DOHH2 (cell line): ENCODE measurements around the gene TFIP11.

Experiments
- H3F3A ChIP-seq: fragments of 200-600 bp; sonication (generic), shearing (Covaris generic); 2 replicates; pipeline ENCODE4 v1.6.0; 2016; ENCODE audit warnings: antibody characterized with exemption, mild to moderate bottlenecking; ENCODE audit not compliant: control insufficient read depth, insufficient read depth
- H3K27ac ChIP-seq: fragments of 200-600 bp; sonication (generic); 2 replicates; pipeline ENCODE4 v1.5.1; 2014; ENCODE audit warnings: low read depth, mild to moderate bottlenecking, low read length, moderate library complexity
- H3K27me3 ChIP-seq: fragments of 200-600 bp; sonication (generic); 2 replicates; pipeline ENCODE4 v1.6.1; 2014; ENCODE audit warnings: mild to moderate bottlenecking, low read length, mixed read lengths; ENCODE audit not compliant: control insufficient read depth
- H3K36me3 ChIP-seq: fragments of 200-600 bp; sonication (generic); 2 replicates; pipeline ENCODE4 v1.6.1; 2014; ENCODE audit warnings: mild to moderate bottlenecking, low read length, moderate library complexity, mixed read lengths; ENCODE audit not compliant: control insufficient read depth
- H3K4me1 ChIP-seq: fragments of 200-600 bp; sonication (generic); 2 replicates; pipeline ENCODE4 v1.6.1; 2014; ENCODE audit warnings: mild to moderate bottlenecking, low read length, mixed read lengths; ENCODE audit not compliant: control insufficient read depth
- H3K4me2 ChIP-seq: fragments of 200-600 bp; sonication (generic); 2 replicates; pipeline ENCODE4 v1.6.0; 2014; ENCODE audit warnings: mild to moderate bottlenecking, low read length, moderate library complexity
- H3K4me3 ChIP-seq: fragments of 200-600 bp; sonication (generic); 2 replicates; pipeline ENCODE4 v1.5.1; 2014; ENCODE audit warnings: mild to moderate bottlenecking, low read length, mixed read lengths
- H3K79me2 ChIP-seq: fragments of 200-600 bp; sonication (generic); 2 replicates; pipeline ENCODE4 v1.6.1; 2014; ENCODE audit warnings: mild to moderate bottlenecking, low read length, mixed read lengths; ENCODE audit not compliant: control insufficient read depth
- H3K9me2 ChIP-seq: fragments of 200-600 bp; sonication (generic); replicated peaks from 2 replicates; pipeline ENCODE4 v1.6.1; 2014; ENCODE audit warnings: mild to moderate bottlenecking, low read length, mixed read lengths; ENCODE audit not compliant: control insufficient read depth
- H3K9me3 ChIP-seq: fragments of 200-600 bp; sonication (generic); 2 replicates; pipeline ENCODE4 v1.6.1; 2014; ENCODE audit warnings: antibody characterized with exemption, low read length, mixed read lengths; ENCODE audit not compliant: control insufficient read depth, insufficient read depth
- H4K20me1 ChIP-seq: fragments of 200-600 bp; sonication (generic); 2 replicates; pipeline ENCODE4 v1.6.0; 2014; ENCODE audit warnings: low read depth, mild to moderate bottlenecking, antibody characterized with exemption, low read length, moderate library complexity; ENCODE audit not compliant: control insufficient read depth, insufficient read depth
- CTCF ChIP-seq: fragments of 200-600 bp; sonication (generic); IDR thresholded peaks from one replicate; pipeline ENCODE4 v1.5.1; 2014; ENCODE audit warnings: antibody characterized with exemption, mild to moderate bottlenecking, low read depth, low read length; ENCODE audit not compliant: poor library complexity, severe bottlenecking
- EZH2phosphoT487 ChIP-seq: fragments of 200-600 bp; sonication (generic); IDR thresholded peaks from 2 replicates; pipeline ENCODE4 v1.6.1; 2017; ENCODE audit warnings: borderline replicate concordance, mild to moderate bottlenecking, antibody characterized with exemption, low read length, moderate library complexity, mixed read lengths

TFIP11 gene

GRCh38 chr22:26545385-26545784 is 33.1 kb upstream of the TFIP11 start:
- H3K79me2 ChIP-seq = peaks cover 93% of the 10 kb centered on the region
- TF ChIP-seq EZH2phosphoT487 = no peak
- TF ChIP-seq CTCF = no peak
- H3K4me2 ChIP-seq = peak overlapping the region; percentile 36; the same call in 1 of the 2 replicates
- H3K4me1 ChIP-seq = peaks cover 91% of the 10 kb centered on the region
- no peaks in the 10 kb centered on the region for H3K9me2 ChIP-seq
- H3K9me3 ChIP-seq = no peaks in the 10 kb centered on the region
- no peak overlapping the region for H3K4me3 ChIP-seq
- H3F3A ChIP-seq = peaks cover 5% of the 10 kb centered on the region; the same call in 1 of the 2 replicates
- no peak overlapping the region for H3K27ac ChIP-seq
- H3K36me3 ChIP-seq = peaks cover 74% of the 10 kb centered on the region
- H4K20me1 ChIP-seq = no peaks in the 10 kb centered on the region
- no peaks in the 10 kb centered on the region for H3K27me3 ChIP-seq

- peaks cover 8% of the 10 kb centered on the region; the same call in 1 of the 2 replicates for H3F3A ChIP-seq
- peak overlapping the region; percentile 53 for H3K4me2 ChIP-seq
- no peak overlapping the region for H3K4me3 ChIP-seq
- peaks cover 97% of the 10 kb centered on the region for H3K79me2 ChIP-seq
- no peaks in the 10 kb centered on the region for H3K9me2 ChIP-seq
- no peaks in the 10 kb centered on the region for H3K27me3 ChIP-seq
- H3K9me3 ChIP-seq = no peaks in the 10 kb centered on the region
- H3K4me1 ChIP-seq = peaks cover 95% of the 10 kb centered on the region
- H3K27ac ChIP-seq = peak overlapping the region; percentile 75
- H3K36me3 ChIP-seq = peaks cover 83% of the 10 kb centered on the region
- TF ChIP-seq CTCF (no peak), EZH2phosphoT487 (no peak)
- no peaks in the 10 kb centered on the region for H4K20me1 ChIP-seq
Measured at GRCh38 chr22:26544489-26544888, 32.2 kb upstream of the TFIP11 start.

- peaks cover 8% of the 10 kb centered on the region; the same call in 1 of the 2 replicates for H3F3A ChIP-seq
- H3K27me3 ChIP-seq = no peaks in the 10 kb centered on the region
- peak overlapping the region; percentile 75 for H3K27ac ChIP-seq
- H3K36me3 ChIP-seq = peaks cover 96% of the 10 kb centered on the region
- no peaks in the 10 kb centered on the region for H3K9me2 ChIP-seq
- H3K79me2 ChIP-seq = peaks cover 99% of the 10 kb centered on the region
- H3K4me2 ChIP-seq = peak overlapping the region; percentile 53
- peaks cover 99% of the 10 kb centered on the region for H3K4me1 ChIP-seq
- H3K9me3 ChIP-seq = no peaks in the 10 kb centered on the region
- no peaks in the 10 kb centered on the region for H4K20me1 ChIP-seq
- TF ChIP-seq EZH2phosphoT487 (no peak), CTCF (no peak)
- H3K4me3 ChIP-seq = peak overlapping the region; percentile 34
Measured at GRCh38 chr22:26542831-26543230, 30.6 kb upstream of the TFIP11 start.
